ENCODE data around the gene SEC24D.

SEC24D gene

GRCh38 chr4:118745357-118745756 lies 90.6 kb downstream of the SEC24D start:
- DNase-seq = no peak

GRCh38 chr4:118743867-118744266 lies 92.1 kb downstream of the SEC24D start:
- DNase-seq = no peak

- DNase-seq = no peak
Measured at GRCh38 chr4:118742050-118742449, 93.9 kb downstream of the SEC24D start.

- no peak for DNase-seq
Measured at GRCh38 chr4:118741301-118741855, 94.5 kb downstream of the SEC24D start.

- DNase-seq = peak; percentile 24 to 29
Measured at GRCh38 chr4:118740869-118741268, 95.1 kb downstream of the SEC24D start.

GRCh38 chr4:118739022-118739713 lies 96.8 kb downstream of the SEC24D start:
- no peak for DNase-seq

- no peak for DNase-seq
Measured at GRCh38 chr4:118738090-118738489, 97.8 kb downstream of the SEC24D start.

- DNase-seq = no peak
Measured at GRCh38 chr4:118736900-118737299, 99.0 kb downstream of the SEC24D start.

GRCh38 chr4:118734491-118735205 lies 101.3 kb downstream of the SEC24D start:
- DNase-seq = no peak

- DNase-seq = no peak
Measured at GRCh38 chr4:118732591-118733330, 103.2 kb downstream of the SEC24D start.

GRCh38 chr4:118730683-118731082 lies 105.2 kb downstream of the SEC24D start:
- DNase-seq = no peak

GRCh38 chr4:118729287-118730286 lies 106.3 kb downstream of the SEC24D start:
- DNase-seq = no peak

GRCh38 chr4:118727360-118727759 lies 108.6 kb downstream of the SEC24D start:
- DNase-seq = no peak

GRCh38 chr4:118723369-118723768 lies 112.6 kb downstream of the SEC24D start:
- DNase-seq = no peak

GRCh38 chr4:118721752-118722151 lies 114.2 kb downstream of the SEC24D start:
- DNase-seq = no peak

GRCh38 chr4:118718511-118719170 lies 117.3 kb downstream of the SEC24D start:
- no peak for DNase-seq

GRCh38 chr4:118716304-118716703 lies 119.6 kb downstream of the SEC24D start:
- no peak for DNase-seq

- no peak for DNase-seq
Measured at GRCh38 chr4:118714682-118715081, 121.2 kb downstream of the SEC24D start.

GRCh38 chr4:118712872-118713271 lies 123.1 kb downstream of the SEC24D start:
- DNase-seq = no peak

- no peak for DNase-seq
Measured at GRCh38 chr4:118711052-118711451, 124.9 kb downstream of the SEC24D start.

- DNase-seq = no peak
Measured at GRCh38 chr4:118703118-118703517, 132.8 kb downstream of the SEC24D start.

All from AML-193 (cell line).